ENCODE data around the gene EMP2. TPM values are rescaled to one million over a fixed set of nuclear protein-coding genes. Genes with fewer than 3 reads are reported as not detected.

Gene EMP2
- total and polyA plus RNA-seq, 12 donors: 5.9 to 34.0 (median 12.9) TPM

GRCh38 chr16:10601444-10602408 is 21.3 kb upstream of the EMP2 start:
- Histone ChIP-seq H3K4me1 (replicated peaks in 1 of 2) (no peaks in the 10 kb centered on the region), H3K27me3 (peaks cover 5% of the 10 kb centered on the region), H3K27ac (no peak overlapping the region), H3K9me3 (replicated peaks in 1 of 3) (no peaks in the 10 kb centered on the region), H3K4me3 (no peak overlapping the region), H3K36me3 (replicated peaks in 1 of 2) (no peaks in the 10 kb centered on the region)
- TF ChIP-seq POLR2A (IDR thresholded peaks at IDR 0.05) (no peak), CTCF (IDR thresholded peaks at IDR 0.05) (no peak)
- intact Hi-C loops (cut with DNase I): no loop called here
- no peak for DNase-seq
- 69 to 75% (median 71%) methylated on average over 3 to 13 of the region's 13 CpGs for WGBS, 4 donors

- Histone ChIP-seq H3K36me3 (replicated peaks in 1 of 2) (no peaks in the 10 kb centered on the region), H3K4me1 (replicated peaks in 1 of 2) (no peaks in the 10 kb centered on the region), H3K27ac (no peak overlapping the region), H3K4me3 (no peak overlapping the region), H3K9me3 (replicated peaks in 1 of 3) (no peaks in the 10 kb centered on the region), H3K27me3 (peaks cover 6% of the 10 kb centered on the region)
- intact Hi-C loops (cut with DNase I): no loop called here
- WGBS, 4 donors: 74 to 85% (median 80%) methylated on average over 8 to 12 of the region's 12 CpGs
- no peak for DNase-seq
- no peak for TF ChIP-seq CTCF (IDR thresholded peaks at IDR 0.05)
- TF ChIP-seq POLR2A (IDR thresholded peaks at IDR 0.05): no peak
Measured at GRCh38 chr16:10600782-10601443, 20.5 kb upstream of the EMP2 start.

- Histone ChIP-seq H3K4me3 (no peak overlapping the region), H3K4me1 (replicated peaks in 1 of 2) (no peaks in the 10 kb centered on the region), H3K9me3 (replicated peaks in 1 of 3) (no peaks in the 10 kb centered on the region), H3K27me3 (peaks cover 6% of the 10 kb centered on the region), H3K36me3 (replicated peaks in 1 of 2) (no peaks in the 10 kb centered on the region), H3K27ac (no peak overlapping the region)
- intact Hi-C loops (cut with DNase I): no loop called here
- no peak for DNase-seq
- TF ChIP-seq POLR2A (IDR thresholded peaks at IDR 0.05) (no peak), CTCF (IDR thresholded peaks at IDR 0.05) (no peak)
- 83 to 91% (median 88%) methylated on average over 7 of the region's 7 CpGs for WGBS, 4 donors
Measured at GRCh38 chr16:10599626-10600025, 19.2 kb upstream of the EMP2 start.

GRCh38 chr16:10598157-10598556 is 17.8 kb upstream of the EMP2 start:
- no peak for TF ChIP-seq POLR2A (IDR thresholded peaks at IDR 0.05)
- TF ChIP-seq CTCF (IDR thresholded peaks at IDR 0.05): no peak
- WGBS, 4 donors: 42 to 62% (median 47%) methylated on average over 10 to 11 of the region's 11 CpGs
- Histone ChIP-seq H3K4me3 (no peak overlapping the region), H3K4me1 (replicated peaks in 1 of 2) (no peaks in the 10 kb centered on the region), H3K27me3 (peaks cover 6% of the 10 kb centered on the region), H3K27ac (no peak overlapping the region), H3K36me3 (replicated peaks in 1 of 2) (no peaks in the 10 kb centered on the region), H3K9me3 (replicated peaks in 1 of 3) (no peaks in the 10 kb centered on the region)
- intact Hi-C loops (cut with DNase I): no loop called here
- peak in 1 of 7 donors; percentile 32 for DNase-seq

Data from adrenal gland (tissue), 12 donors.